GM10266 (cell line): ENCODE results near the gene OSTC.

Experiments
- DNase-seq: peaks from one replicate; pipeline ENCODE4 v3.0.0; 2012; ENCODE audit errors: extremely low spot score
- TF ChIP-seq, protein P1 (sequence below): IDR thresholded peaks from 2 replicates; pipeline ENCODE4 v1.5.1; 2012; ENCODE audit warnings: mild to moderate bottlenecking, low read depth; ENCODE audit not compliant: control insufficient read depth, insufficient read depth; ENCODE audit errors: missing control alignments

OSTC gene

DNA sequence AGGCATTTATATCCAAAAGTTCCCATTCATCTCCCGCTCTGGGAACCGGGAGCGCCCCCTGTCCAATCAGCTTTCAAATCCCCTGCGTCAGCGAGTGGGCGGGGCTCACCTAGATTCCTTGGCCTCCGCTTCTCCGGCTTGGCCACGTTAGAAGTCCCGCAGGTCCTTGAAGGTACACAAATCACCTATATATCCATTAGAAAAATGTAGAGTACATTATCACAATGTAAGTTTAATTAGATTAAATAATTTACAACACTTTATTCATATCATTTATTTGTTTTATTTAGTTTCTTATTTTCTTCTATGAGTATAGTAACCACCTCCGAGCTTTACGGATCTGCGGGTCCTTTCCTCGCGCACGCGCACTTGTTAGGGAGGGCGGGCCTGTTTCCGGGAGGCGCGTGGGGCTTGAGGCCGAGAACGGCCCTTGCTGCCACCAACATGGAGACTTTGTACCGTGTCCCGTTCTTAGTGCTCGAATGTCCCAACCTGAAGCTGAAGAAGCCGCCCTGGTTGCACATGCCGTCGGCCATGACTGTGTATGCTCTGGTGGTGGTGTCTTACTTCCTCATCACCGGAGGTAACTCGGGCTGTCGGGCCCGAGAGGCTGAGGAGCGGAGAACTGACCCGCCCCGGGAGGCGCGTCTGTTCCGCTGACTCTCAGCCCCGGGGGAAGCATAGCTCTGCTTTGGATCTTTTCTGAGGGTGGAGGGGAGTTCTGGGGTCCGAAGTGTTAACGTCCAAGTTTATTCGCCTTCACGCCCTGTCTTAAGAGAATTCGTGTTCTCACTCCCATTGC is at the start of gene OSTC:
Gene OSTC, plus strand, starts transcription at position 388 of the 802 bp plus-strand sequence. Its CDS starts 57 bp downstream, at position 445.
- peak; percentile 82 for DNase-seq
- TF ChIP-seq, protein P1, sequence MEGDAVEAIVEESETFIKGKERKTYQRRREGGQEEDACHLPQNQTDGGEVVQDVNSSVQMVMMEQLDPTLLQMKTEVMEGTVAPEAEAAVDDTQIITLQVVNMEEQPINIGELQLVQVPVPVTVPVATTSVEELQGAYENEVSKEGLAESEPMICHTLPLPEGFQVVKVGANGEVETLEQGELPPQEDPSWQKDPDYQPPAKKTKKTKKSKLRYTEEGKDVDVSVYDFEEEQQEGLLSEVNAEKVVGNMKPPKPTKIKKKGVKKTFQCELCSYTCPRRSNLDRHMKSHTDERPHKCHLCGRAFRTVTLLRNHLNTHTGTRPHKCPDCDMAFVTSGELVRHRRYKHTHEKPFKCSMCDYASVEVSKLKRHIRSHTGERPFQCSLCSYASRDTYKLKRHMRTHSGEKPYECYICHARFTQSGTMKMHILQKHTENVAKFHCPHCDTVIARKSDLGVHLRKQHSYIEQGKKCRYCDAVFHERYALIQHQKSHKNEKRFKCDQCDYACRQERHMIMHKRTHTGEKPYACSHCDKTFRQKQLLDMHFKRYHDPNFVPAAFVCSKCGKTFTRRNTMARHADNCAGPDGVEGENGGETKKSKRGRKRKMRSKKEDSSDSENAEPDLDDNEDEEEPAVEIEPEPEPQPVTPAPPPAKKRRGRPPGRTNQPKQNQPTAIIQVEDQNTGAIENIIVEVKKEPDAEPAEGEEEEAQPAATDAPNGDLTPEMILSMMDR = peak; percentile 5

DNA sequence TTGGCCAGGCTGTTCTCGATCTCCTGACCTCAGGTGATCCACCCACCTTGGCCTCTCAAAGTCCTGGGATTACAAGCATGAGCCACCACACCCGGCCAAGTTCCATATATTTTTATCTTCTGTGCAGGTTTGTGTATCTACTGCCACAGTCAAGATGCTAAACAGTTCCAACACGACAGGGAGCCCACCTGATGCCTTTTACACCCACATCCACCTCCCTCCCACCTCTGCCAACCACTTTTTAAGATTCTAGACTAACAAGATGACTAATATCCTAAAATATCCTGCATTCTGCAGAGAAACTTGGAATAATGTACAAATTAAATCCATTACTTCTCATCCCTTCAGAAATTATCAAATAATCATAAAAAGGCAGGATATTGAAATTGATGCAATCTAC is 49.3 kb upstream of the OSTC start:
- TF ChIP-seq, protein P1 = no peak
- no peak for DNase-seq

GRCh38 chr4:108601532-108601931 is 48.9 kb upstream of the OSTC start:
- no peak for DNase-seq
- TF ChIP-seq, protein P1 = no peak

GRCh38 chr4:108602163-108602562 is 48.2 kb upstream of the OSTC start:
- TF ChIP-seq, protein P1 = no peak
- no peak for DNase-seq

GRCh38 chr4:108607079-108607815 is 43.2 kb upstream of the OSTC start:
- no peak for DNase-seq
- TF ChIP-seq, protein P1 = no peak

- DNase-seq = no peak
- TF ChIP-seq, protein P1 = no peak
These were observed 39.0 kb upstream of the OSTC start for GRCh38 chr4:108611365-108611764.

DNA sequence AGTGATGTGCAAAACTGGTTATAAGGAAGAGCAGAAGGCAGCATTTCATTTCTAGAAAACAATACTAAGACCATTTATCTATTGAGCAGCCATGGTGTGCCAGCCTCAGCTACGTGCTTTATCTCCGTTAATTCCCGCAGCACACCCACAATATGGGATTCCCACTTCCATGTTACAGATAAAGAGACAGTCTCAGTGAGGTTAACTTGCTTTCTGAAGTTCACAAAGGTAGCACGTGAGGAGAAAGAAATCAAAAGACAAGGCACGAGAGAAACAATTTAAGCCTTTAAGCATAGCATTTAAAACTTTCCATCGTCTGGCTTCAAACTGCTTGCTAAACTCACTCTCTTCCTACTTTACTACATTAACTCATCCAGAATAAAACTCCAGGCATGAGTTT is 38.0 kb upstream of the OSTC start:
- TF ChIP-seq, protein P1 = no peak
- no peak for DNase-seq
